SK-N-SH (cell line): ENCODE measurements around the gene AKAP6.

Experiments
- CTCF ChIP-seq: fragments of 200-600 bp; sonication (generic); IDR thresholded peaks from 2 replicates; pipeline ENCODE4 v1.6.1; 2017; ENCODE audit warnings: antibody characterized with exemption, mild to moderate bottlenecking, moderate library complexity
- EP300 ChIP-seq, 2 experiments: IDR thresholded peaks; 2 replicates each; pipeline versions ENCODE4 v1.4.0 to v1.6.1; 2012; ENCODE audit warnings: borderline replicate concordance in 1 of 2, low read depth in 1 of 2, low read length in 1 of 2
- GABPA ChIP-seq: IDR thresholded peaks from 2 replicates; pipeline ENCODE4 v1.4.0; 2012; ENCODE audit warnings: low read depth, mild to moderate bottlenecking
- NFIC ChIP-seq: IDR thresholded peaks from 2 replicates; pipeline ENCODE4 v1.4.0; 2012; ENCODE audit warnings: borderline replicate concordance
- PBX3 ChIP-seq: IDR thresholded peaks from 2 replicates; pipeline ENCODE4; 2012
- POLR2AphosphoS5 ChIP-seq: IDR thresholded peaks from 2 replicates; pipeline ENCODE4 v1.6.1; 2012; ENCODE audit warnings: low read depth, low read length
- RFX5 ChIP-seq: IDR thresholded peaks from 2 replicates; pipeline ENCODE4 v1.6.1; 2012; ENCODE audit warnings: mild to moderate bottlenecking, improper control_type of control experiment, low read length
- TCF12 ChIP-seq: IDR thresholded peaks from 2 replicates; pipeline ENCODE4 v1.4.0; 2012

- TF ChIP-seq POLR2AphosphoS5: no peak
- TF ChIP-seq CTCF: no peak
- TF ChIP-seq TCF12: no peak
- TF ChIP-seq PBX3: peak; percentile 57; the same call in 1 of the 2 replicates
- no peak for TF ChIP-seq GABPA
- TF ChIP-seq EP300 (IDR thresholded peaks at IDR 0.05; ENCODE audit: borderline replicate concordance in 1 of 2, low read depth in 1 of 2, low read length in 1 of 2): no peak
- TF ChIP-seq RFX5: no peak
- TF ChIP-seq NFIC: no peak
Observed at GRCh38 chr14:32306549-32306948, 22.5 kb upstream of the AKAP6 start.
